DND-41 (cell line): ENCODE data around the gene SPARC.
A peak's percentile ranks its signal among the peaks of the same experiment; 100 is the strongest.

Experiments used
- CTCF ChIP-seq: IDR thresholded peaks from 2 replicates; pipeline ENCODE4 v1.5.1; 2012; ENCODE audit warnings: borderline replicate concordance, low read length, moderate library complexity, mild to moderate bottlenecking; ENCODE audit not compliant: poor library complexity, severe bottlenecking; ENCODE audit errors: extremely low read depth
- EZH2 ChIP-seq: IDR thresholded peaks from 3 replicates; pipeline ENCODE4 v1.6.1; 2012; ENCODE audit warnings: borderline replicate concordance, low read depth, mild to moderate bottlenecking, moderate library complexity, low read length, inconsistent platforms; ENCODE audit not compliant: severe bottlenecking

GRCh38 chr5:151684690-151685361, 1.9 kb downstream of the SPARC start:
- peak; percentile 33 for TF ChIP-seq CTCF
- TF ChIP-seq EZH2 = no peak
